K562 treated with DMSO at 1 percent for 48 hours (cell line): ENCODE measurements around the gene ANKRD44. TPM values are rescaled to one million over a fixed set of nuclear protein-coding genes. Genes with fewer than 3 reads are reported as not detected.

Experiments
- total RNA-seq: library from RNA; unstranded; fragments of 300-600 nt; gene quantifications from 2 replicates; pipeline ENCODE4 v1.2.3, GENCODE V29; 2022; ENCODE audit warnings: low replicate concordance; ENCODE audit errors: extremely low read depth

The ANKRD44 gene
- not detected in 2 replicates for total RNA-seq

DNA sequence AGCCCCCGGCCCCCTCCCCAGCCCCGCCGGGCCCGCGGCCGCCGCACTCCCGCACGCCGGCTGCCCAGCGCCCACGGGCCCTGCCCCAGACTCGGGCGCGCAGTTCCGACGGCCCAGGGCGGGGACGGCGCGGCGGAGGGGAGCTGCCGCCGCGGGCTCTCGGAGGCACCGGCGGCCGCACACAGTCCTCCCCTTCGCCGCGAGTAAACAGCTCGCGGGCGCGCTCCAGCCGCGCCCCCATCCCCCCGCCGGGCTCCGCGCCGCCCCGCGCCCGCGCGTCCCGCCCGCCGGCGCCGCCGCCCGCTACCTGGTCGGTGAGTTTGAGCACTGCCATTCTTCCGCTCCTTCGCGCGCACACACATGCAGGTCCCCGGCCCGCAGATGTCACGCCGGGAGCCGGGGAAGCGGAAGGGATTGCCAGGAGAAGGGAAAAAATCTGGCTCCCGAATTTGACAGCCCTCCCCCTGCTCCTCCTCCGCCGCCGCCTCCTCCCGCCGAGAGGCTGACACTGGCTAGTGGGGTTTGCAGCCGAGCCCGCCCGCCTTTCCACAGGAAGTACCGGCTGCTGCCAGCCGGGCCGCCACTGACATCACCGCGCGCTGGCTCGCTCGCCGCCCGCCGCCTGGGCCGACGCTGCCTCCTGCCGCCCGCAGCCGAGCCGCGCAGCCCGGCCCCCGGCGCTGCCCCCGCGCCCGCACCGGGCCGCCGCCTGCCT, at the start of gene ANKRD44:
TSS of gene ANKRD44 (minus strand) at position 510 of the 715 bp plus-strand sequence. CDS start at position 334, 176 bp downstream.

Other genes starting within 250 kb of the ANKRD44 start
- gene SF3B1, start 124.2 kb upstream of the ANKRD44 start, total RNA-seq: 53.5 TPM in 1 of 2 replicates, not detected in the other
- not detected in 2 replicates for gene COQ10B, start 142.8 kb upstream of the ANKRD44 start, total RNA-seq
- gene HSPD1, start 189.1 kb upstream of the ANKRD44 start, total RNA-seq: 801 TPM in 1 of 2 replicates, not detected in the other
- gene HSPE1, start 189.6 kb upstream of the ANKRD44 start, total RNA-seq: not detected in 2 replicates
- gene MOB4, start 205.3 kb upstream of the ANKRD44 start, total RNA-seq: not detected in 2 replicates